H9 (cell line): ENCODE data around the gene TMCC1. TPM values are rescaled to one million over a fixed set of nuclear protein-coding genes. Genes with fewer than 3 reads are reported as not detected.

Source experiments
- DNase-seq: peaks from one replicate; pipeline ENCODE4 v3.0.0-alpha.2; 2017
- H2AFZ ChIP-seq: one replicate; pipeline ENCODE4 v1.6.1; 2013; ENCODE audit warnings: mild to moderate bottlenecking, low read length, control low read depth, moderate library complexity
- H2AK5ac ChIP-seq: 2 replicates; pipeline ENCODE4 v1.6.1; 2013; ENCODE audit warnings: low read length, control low read depth, mixed read lengths; ENCODE audit not compliant: insufficient read length
- H2BK120ac ChIP-seq: one replicate; pipeline ENCODE4 v1.6.1; 2013; ENCODE audit warnings: low read depth, mild to moderate bottlenecking, low read length, control low read depth, inconsistent platforms; ENCODE audit not compliant: poor library complexity, severe bottlenecking
- H2BK12ac ChIP-seq: 2 replicates; pipeline ENCODE4 v1.6.1; 2013; ENCODE audit warnings: low read length, control low read depth, mixed read lengths, low read depth; ENCODE audit not compliant: insufficient read length
- H2BK15ac ChIP-seq: 2 replicates; pipeline ENCODE4 v1.6.1; 2013; ENCODE audit warnings: low read depth, low read length, control low read depth
- H2BK20ac ChIP-seq: one replicate; pipeline ENCODE4 v1.6.1; 2013; ENCODE audit warnings: low read depth, mild to moderate bottlenecking, low read length, control low read depth, inconsistent platforms; ENCODE audit not compliant: poor library complexity, severe bottlenecking
- H2BK5ac ChIP-seq: 2 replicates; pipeline ENCODE4 v1.6.1; 2013; ENCODE audit warnings: low read length, control low read depth, mixed read lengths; ENCODE audit not compliant: insufficient read length
- H3K14ac ChIP-seq: 2 replicates; pipeline ENCODE4 v1.6.1; 2013; ENCODE audit warnings: low read length, control low read depth; ENCODE audit not compliant: insufficient read depth
- H3K18ac ChIP-seq: 2 replicates; pipeline ENCODE4 v1.6.1; 2013; ENCODE audit warnings: low read depth, mild to moderate bottlenecking, mixed read lengths, low read length, control low read depth; ENCODE audit not compliant: insufficient read length
- H3K23ac ChIP-seq: 2 replicates; pipeline ENCODE4 v1.6.1; 2013; ENCODE audit warnings: low read length, control low read depth, mixed read lengths, low read depth; ENCODE audit not compliant: insufficient read length
- H3K23me2 ChIP-seq: 2 replicates; pipeline ENCODE4 v1.6.1; 2013; ENCODE audit warnings: low read depth, mild to moderate bottlenecking, mixed read lengths, low read length, control low read depth; ENCODE audit not compliant: insufficient read length, poor library complexity, severe bottlenecking
- H3K27ac ChIP-seq: 2 replicates; pipeline ENCODE4 v1.5.1; 2013; ENCODE audit warnings: low read length, control low read depth, mixed read lengths, low read depth; ENCODE audit not compliant: insufficient read length
- H3K27me3 ChIP-seq: 2 replicates; pipeline ENCODE4 v1.6.1; 2013; ENCODE audit warnings: low read length, control low read depth, inconsistent platforms; ENCODE audit not compliant: insufficient read depth
- H3K4ac ChIP-seq: 2 replicates; pipeline ENCODE4 v1.6.1; 2013; ENCODE audit warnings: low read depth, mild to moderate bottlenecking, control low read depth, inconsistent platforms, low read length, moderate library complexity
- H3K4me1 ChIP-seq: 2 replicates; pipeline ENCODE4 v1.6.1; 2013; ENCODE audit warnings: low read length, control low read depth, inconsistent platforms; ENCODE audit not compliant: insufficient read depth
- H3K4me2 ChIP-seq: 2 replicates; pipeline ENCODE4 v1.6.1; 2013; ENCODE audit warnings: low read length, control low read depth, mixed read lengths; ENCODE audit not compliant: insufficient read length, insufficient read depth
- H3K56ac ChIP-seq: 2 replicates; pipeline ENCODE4 v1.6.1; 2013; ENCODE audit warnings: low read depth, mild to moderate bottlenecking, mixed read lengths, low read length, control low read depth; ENCODE audit not compliant: insufficient read length
- H3K79me1 ChIP-seq: 2 replicates; pipeline ENCODE4 v1.6.1; 2013; ENCODE audit warnings: low read depth, mild to moderate bottlenecking, moderate library complexity, low read length, control low read depth, inconsistent platforms; ENCODE audit not compliant: insufficient read depth, poor library complexity, severe bottlenecking
- H3K79me2 ChIP-seq: 2 replicates; pipeline ENCODE4 v1.6.1; 2013; ENCODE audit warnings: low read length, control low read depth, inconsistent platforms; ENCODE audit not compliant: insufficient read depth
- H3K9ac ChIP-seq: 2 replicates; pipeline ENCODE4 v1.6.1; 2013; ENCODE audit warnings: low read length, control low read depth, mixed read lengths; ENCODE audit not compliant: insufficient read length; ENCODE audit errors: extremely low read depth
- H3K9me3 ChIP-seq: one replicate; pipeline ENCODE4 v1.6.1; 2013; ENCODE audit warnings: low read depth, low read length, inconsistent platforms; ENCODE audit not compliant: control insufficient read depth
- H3T11ph ChIP-seq: one replicate; pipeline ENCODE4 v1.6.1; 2013; ENCODE audit warnings: mild to moderate bottlenecking, low read length, control low read depth, inconsistent platforms
- H4K20me1 ChIP-seq: one replicate; pipeline ENCODE4 v1.6.1; 2013; ENCODE audit not compliant: control insufficient read depth, insufficient read length, insufficient read depth
- H4K5ac ChIP-seq: 2 replicates; pipeline ENCODE4 v1.6.1; 2013; ENCODE audit warnings: low read depth, mild to moderate bottlenecking, mixed read lengths, low read length, control low read depth; ENCODE audit not compliant: insufficient read length
- H4K8ac ChIP-seq: replicated peaks from 2 replicates; pipeline ENCODE4 v1.6.1; 2013; ENCODE audit warnings: low read length, control low read depth, mixed read lengths, low read depth; ENCODE audit not compliant: insufficient read length
- H4K91ac ChIP-seq: 2 replicates; pipeline ENCODE4 v1.6.1; 2013; ENCODE audit warnings: low read depth, mild to moderate bottlenecking, moderate library complexity, mixed read lengths, low read length, control low read depth; ENCODE audit not compliant: insufficient read length
- H3K27ac Mint-ChIP-seq, 3 experiments: 2 replicates in 2 of 3; 3 replicates in 1 of 3; pipeline ENCODE4 v1.8.0; 2020 to 2021; ENCODE audit warnings: mixed read lengths in 3 of 3, mild to moderate bottlenecking in 1 of 3, moderate library complexity in 1 of 3
- H3K27me3 Mint-ChIP-seq: 2 replicates; pipeline ENCODE4 v1.8.0; 2021; ENCODE audit warnings: low read depth, mild to moderate bottlenecking, moderate library complexity, mixed read lengths
- H3K36me3 Mint-ChIP-seq, 3 experiments: 2 replicates in 2 of 3; 3 replicates in 1 of 3; pipeline ENCODE4 v1.8.0; 2020 to 2021; ENCODE audit warnings: low read depth in 3 of 3, mixed read lengths in 3 of 3; ENCODE audit not compliant: insufficient read depth in 1 of 3
- H3K4me1 Mint-ChIP-seq, 2 experiments: 2 replicates each; pipeline ENCODE4 v1.8.0; 2020; ENCODE audit warnings: mixed read lengths in 2 of 2
- H3K4me3 Mint-ChIP-seq, 2 experiments: 2 replicates in 1 of 2; 3 replicates in 1 of 2; pipeline ENCODE4 v1.8.0; 2020 to 2021; ENCODE audit warnings: mild to moderate bottlenecking in 2 of 2, mixed read lengths in 2 of 2, moderate library complexity in 1 of 2
- H3K9me3 Mint-ChIP-seq, 2 experiments: 2 replicates in 1 of 2; 3 replicates in 1 of 2; pipeline ENCODE4 v1.8.0; 2020; ENCODE audit warnings: mild to moderate bottlenecking in 2 of 2, mixed read lengths in 2 of 2, moderate library complexity in 1 of 2
- CTCF ChIP-seq: fragments of 200-600 bp; sonication (generic); conservative IDR thresholded peaks from 3 replicates; pipeline ENCODE4 v1.8.0; 2021; ENCODE audit warnings: antibody characterized with exemption, mild to moderate bottlenecking
- WGBS: extraction: QIAGEN DNeasy Blood & Tissue Kit; methylation state at CpG from one replicate; pipeline ENCODE4 v1.1.7; 2013; ENCODE audit warnings: missing lambda C conversion rate, low lambda C conversion rate, mixed read lengths; ENCODE audit not compliant: insufficient read length; ENCODE audit errors: extremely low coverage; 5-methylcytosine and 5-hydroxymethylcytosine counted together
- total RNA-seq: library from RNA; stranded (reverse); gene quantifications from 2 replicates; pipeline ENCODE4 v1.2.1, GENCODE V29; 2021

The TMCC1 gene
- total RNA-seq, 1 experiment from 2014 or later, result 24.4 TPM

- H3K4me1 Mint-ChIP-seq, result peaks cover 12 to 18% of the 10 kb centered on the region in 2 experiments
- Histone ChIP-seq H2BK20ac (no peak overlapping the region), H3K23ac (no peak overlapping the region), H4K8ac (no peak overlapping the region), H4K20me1 (no peaks in the 10 kb centered on the region), H3K79me2 (no peaks in the 10 kb centered on the region), H2BK5ac (no peak overlapping the region), H2AFZ (no peak overlapping the region), H2BK120ac (no peak overlapping the region), H4K91ac (no peak overlapping the region), H3K14ac (no peak overlapping the region), H3K4me2 (no peak overlapping the region), H3K23me2 (no peaks in the 10 kb centered on the region), H3K9me3 (no peaks in the 10 kb centered on the region), H3T11ph (no peak overlapping the region), H3K9ac (no peak overlapping the region), H3K79me1 (no peaks in the 10 kb centered on the region), H2BK15ac (no peak overlapping the region), H3K4me1 (no peaks in the 10 kb centered on the region), H3K56ac (no peak overlapping the region), H3K27me3 (no peaks in the 10 kb centered on the region), H2BK12ac (no peak overlapping the region), H4K5ac (no peak overlapping the region), H3K18ac (no peak overlapping the region), H3K4ac (no peak overlapping the region), H2AK5ac (no peak overlapping the region), H3K27ac (no peak overlapping the region)
- H3K9me3 Mint-ChIP-seq, result no peaks in the 10 kb centered on the region
- no peak for TF ChIP-seq CTCF
- no peak overlapping the region for H3K4me3 Mint-ChIP-seq
- H3K27ac Mint-ChIP-seq, result no peak overlapping the region
- no peaks in the 10 kb centered on the region; a peak in 2 of 7 replicates for H3K36me3 Mint-ChIP-seq
- no peaks in the 10 kb centered on the region; the same call in 1 of the 2 replicates for H3K27me3 Mint-ChIP-seq
- WGBS, result no CpG with 5 or more reads among the region's 12 CpGs
- no peak for DNase-seq
Measured at GRCh38 chr3:129617381-129618185, 275.9 kb downstream of the TMCC1 start.
